ENCODE data around the gene CEP170B. TPM values are rescaled to one million over a fixed set of nuclear protein-coding genes. Genes with fewer than 3 reads are reported as not detected.

The CEP170B gene
- total and polyA plus RNA-seq, 2 donors (not counting 3 experiments of a cell fraction or from before 2014, with no cell fraction given) = 13.9 to 38.6 TPM

GRCh38 chr14:104821971-104822608, 43.0 kb upstream of the CEP170B start:
- no peak overlapping the region for H3K27ac ChIP-seq (ENCODE audit: insufficient read depth, low read depth, low read length)
- no peaks in the 10 kb centered on the region for H4K20me1 ChIP-seq (replicated peaks; ENCODE audit: control insufficient read depth, extremely low read depth, insufficient read depth, low read length)
- H3K4me2 ChIP-seq (ENCODE audit: insufficient read depth, low read length) = no peak overlapping the region
- no peaks in the 10 kb centered on the region for H3K9me1 ChIP-seq (replicated peaks; ENCODE audit: control insufficient read depth, extremely low read depth, insufficient read depth, low read length)
- BruUV-seq (replicated peaks) = no TSS peak
- no peaks in the 10 kb centered on the region for H3K9me3 ChIP-seq (replicated peaks; ENCODE audit: control insufficient read depth, insufficient read depth, low read length)
- TF ChIP-seq MYC (IDR thresholded peaks at IDR 0.05; ENCODE audit: low read depth, low read length) = no peak
- TF ChIP-seq CTCF (IDR thresholded peaks at IDR 0.05; ENCODE audit: extremely low read depth in 1 of 2, insufficient read depth in 1 of 2, low read depth in 1 of 2, low read length in 2 of 2) = no peak
- no peak for TF ChIP-seq JUN (IDR thresholded peaks at IDR 0.05; ENCODE audit: borderline replicate concordance, insufficient read depth, insufficient read length, low read depth)
- TF ChIP-seq FOS (IDR thresholded peaks at IDR 0.05; ENCODE audit: borderline replicate concordance, insufficient read depth, low read length) = no peak
- no peak for TF ChIP-seq GATA2 (IDR thresholded peaks at IDR 0.05; ENCODE audit: insufficient read depth, insufficient read length, low read depth, low read length)
- TF ChIP-seq MAX (IDR thresholded peaks at IDR 0.05; ENCODE audit: insufficient read depth, insufficient read length) = no peak
- TF ChIP-seq POLR2AphosphoS5 (IDR thresholded peaks at IDR 0.05; ENCODE audit: insufficient read depth, low read depth, low read length) = no peak
- TF ChIP-seq EZH2 (IDR thresholded peaks at IDR 0.05; ENCODE audit: borderline replicate concordance, low read depth, low read length, severe bottlenecking) = no peak
- no peak for TF ChIP-seq POLR2A (IDR thresholded peaks at IDR 0.05; ENCODE audit: low read depth, low read length)
- no peak overlapping the region for H3K9ac ChIP-seq (replicated peaks; ENCODE audit: extremely low read depth, insufficient read depth, low read length)
- intact Hi-C loops (cut with micrococcal nuclease) = no loop called here
- FAIRE-seq = no peak
- ChIA-PET CTCF (interaction anchor here (1.1 to 5.0 kb wide), 6 partner anchors 12 to 58 kb away, joined by 3 to 67 read pairs (median 6); no protein-coding TSS in a partner anchor), POLR2A (no interaction called here)
- no peaks in the 10 kb centered on the region for H3K36me3 ChIP-seq (ENCODE audit: control insufficient read depth in 2 of 2, extremely low read depth in 1 of 2, insufficient read depth in 2 of 2, low read length in 2 of 2)
- H3K4me1 ChIP-seq (ENCODE audit: control insufficient read depth, extremely low read depth, insufficient read depth, low read length) = peaks cover 6% of the 10 kb centered on the region
- no peaks in the 10 kb centered on the region for H3K79me2 ChIP-seq (ENCODE audit: control insufficient read depth, insufficient read depth, low read length)
- H3K4me3 ChIP-seq (replicated peaks in 1 of 3; ENCODE audit: insufficient read depth in 1 of 3, low read depth in 1 of 3, low read length in 3 of 3) = no peak overlapping the region
- no peaks in the 10 kb centered on the region for H3K27me3 ChIP-seq (ENCODE audit: control insufficient read depth in 2 of 2, insufficient read depth in 2 of 2, low read length in 2 of 2)
- DNase-seq (ENCODE audit: low read depth, low spot score) = no peak
- H2AFZ ChIP-seq (ENCODE audit: low read depth, low read length) = no peak overlapping the region
- dilution Hi-C loops (cut with MboI; ENCODE audit: extremely low pct_ligation_motif_present, low sequenced_read_pairs) = no loop called here
